HepG2 (cell line): Measurements from ENCODE around the gene TTLL12.

Experiments used
- EZH2 ChIP-seq: conservative IDR thresholded peaks from 2 replicates; pipeline ENCODE4 v1.6.1; 2012; ENCODE audit warnings: mild to moderate bottlenecking, low read depth, low read length, moderate library complexity
- FOSL2 ChIP-seq: sonication (generic); formaldehyde crosslinking; IDR thresholded peaks from 2 replicates; pipeline ENCODE4 v1.4.0; 2020; ENCODE audit warnings: missing genetic modification reagents
- ISL2 ChIP-seq: sonication (generic); formaldehyde crosslinking; IDR thresholded peaks from 2 replicates; pipeline ENCODE4 v1.5.0; 2020; ENCODE audit warnings: missing genetic modification reagents
- REST ChIP-seq, 2 experiments: IDR thresholded peaks; 2 replicates each; pipeline ENCODE4 v1.6.1; 2011 to 2012; ENCODE audit warnings: low read length in 2 of 2, borderline replicate concordance in 1 of 2, low read depth in 1 of 2, mild to moderate bottlenecking in 1 of 2, moderate library complexity in 1 of 2
- SCMH1 ChIP-seq: sonication (generic); formaldehyde crosslinking; IDR thresholded peaks from 2 replicates; pipeline ENCODE4 v1.9.0; 2021; ENCODE audit warnings: missing genetic modification reagents, mild to moderate bottlenecking, borderline replicate concordance
- SIX1 ChIP-seq: sonication (generic); formaldehyde crosslinking; IDR thresholded peaks from 2 replicates; pipeline ENCODE4 v1.4.0; 2020; ENCODE audit warnings: missing genetic modification reagents, borderline replicate concordance
- SKIL ChIP-seq: sonication (generic); formaldehyde crosslinking; IDR thresholded peaks from 2 replicates; pipeline ENCODE4 v1.8.0; 2022; ENCODE audit warnings: missing genetic modification reagents, mild to moderate bottlenecking, moderate library complexity, borderline replicate concordance
- SMAD1 ChIP-seq: sonication (generic); formaldehyde crosslinking; IDR thresholded peaks from 2 replicates; pipeline ENCODE4 v1.4.0; 2020; ENCODE audit warnings: missing genetic modification reagents, low read depth, mild to moderate bottlenecking, borderline replicate concordance
- SP2 ChIP-seq: sonication (generic); formaldehyde crosslinking; IDR thresholded peaks from 2 replicates; pipeline ENCODE4 v1.5.1; 2020; ENCODE audit warnings: mild to moderate bottlenecking, missing genetic modification reagents
- ZNF629 ChIP-seq: sonication (generic); formaldehyde crosslinking; conservative IDR thresholded peaks from 2 replicates; pipeline ENCODE4 v1.5.0; 2020; ENCODE audit warnings: missing genetic modification reagents
- TF ChIP-seq, protein P1 (sequence below), 2 experiments: fragments of 450-650 bp in 1 of 2; sonication (generic) in 1 of 2; formaldehyde crosslinking in 1 of 2; IDR thresholded peaks; 2 replicates each; pipeline versions ENCODE4 v1.6.1 to v1.8.0; 2016 to 2022; ENCODE audit warnings: antibody characterized with exemption in 1 of 2, mild to moderate bottlenecking in 1 of 2, missing genetic modification reagents in 1 of 2
- TF ChIP-seq, protein P2 (sequence below): conservative IDR thresholded peaks from 2 replicates; pipeline ENCODE4 v1.6.1; 2018; ENCODE audit warnings: missing genetic modification reagents

DNA sequence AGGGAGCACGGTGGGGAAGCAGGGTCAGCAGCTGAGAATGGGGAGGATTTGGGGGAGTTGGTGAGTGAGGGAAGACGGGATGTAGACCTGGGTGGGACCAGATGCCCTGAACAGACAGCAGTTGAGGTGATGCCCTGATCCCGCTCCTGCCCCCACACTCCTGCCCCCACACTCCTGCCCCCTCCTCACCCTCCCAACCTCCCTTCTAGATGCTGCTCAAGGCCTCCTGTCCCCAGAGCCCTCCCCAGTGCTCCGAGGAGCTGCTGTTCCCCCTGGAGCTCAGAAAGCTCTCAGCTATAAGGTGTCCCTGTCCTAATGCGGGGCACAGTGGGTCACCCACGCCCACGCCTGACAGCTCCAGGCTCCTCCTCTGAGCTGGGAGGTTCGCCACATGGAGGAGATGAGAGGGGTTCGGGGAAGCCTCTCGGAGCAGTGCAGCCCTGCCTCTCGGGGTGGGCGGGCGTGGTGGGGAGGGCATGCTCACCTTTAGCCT, 25.1 kb upstream of the TTLL12 start:
- TF ChIP-seq SP2 (CRISPR knock-in tag) = no peak
- TF ChIP-seq ISL2 = no peak
- no peak for TF ChIP-seq SMAD1 (CRISPR knock-in tag)
- TF ChIP-seq, protein P1, sequence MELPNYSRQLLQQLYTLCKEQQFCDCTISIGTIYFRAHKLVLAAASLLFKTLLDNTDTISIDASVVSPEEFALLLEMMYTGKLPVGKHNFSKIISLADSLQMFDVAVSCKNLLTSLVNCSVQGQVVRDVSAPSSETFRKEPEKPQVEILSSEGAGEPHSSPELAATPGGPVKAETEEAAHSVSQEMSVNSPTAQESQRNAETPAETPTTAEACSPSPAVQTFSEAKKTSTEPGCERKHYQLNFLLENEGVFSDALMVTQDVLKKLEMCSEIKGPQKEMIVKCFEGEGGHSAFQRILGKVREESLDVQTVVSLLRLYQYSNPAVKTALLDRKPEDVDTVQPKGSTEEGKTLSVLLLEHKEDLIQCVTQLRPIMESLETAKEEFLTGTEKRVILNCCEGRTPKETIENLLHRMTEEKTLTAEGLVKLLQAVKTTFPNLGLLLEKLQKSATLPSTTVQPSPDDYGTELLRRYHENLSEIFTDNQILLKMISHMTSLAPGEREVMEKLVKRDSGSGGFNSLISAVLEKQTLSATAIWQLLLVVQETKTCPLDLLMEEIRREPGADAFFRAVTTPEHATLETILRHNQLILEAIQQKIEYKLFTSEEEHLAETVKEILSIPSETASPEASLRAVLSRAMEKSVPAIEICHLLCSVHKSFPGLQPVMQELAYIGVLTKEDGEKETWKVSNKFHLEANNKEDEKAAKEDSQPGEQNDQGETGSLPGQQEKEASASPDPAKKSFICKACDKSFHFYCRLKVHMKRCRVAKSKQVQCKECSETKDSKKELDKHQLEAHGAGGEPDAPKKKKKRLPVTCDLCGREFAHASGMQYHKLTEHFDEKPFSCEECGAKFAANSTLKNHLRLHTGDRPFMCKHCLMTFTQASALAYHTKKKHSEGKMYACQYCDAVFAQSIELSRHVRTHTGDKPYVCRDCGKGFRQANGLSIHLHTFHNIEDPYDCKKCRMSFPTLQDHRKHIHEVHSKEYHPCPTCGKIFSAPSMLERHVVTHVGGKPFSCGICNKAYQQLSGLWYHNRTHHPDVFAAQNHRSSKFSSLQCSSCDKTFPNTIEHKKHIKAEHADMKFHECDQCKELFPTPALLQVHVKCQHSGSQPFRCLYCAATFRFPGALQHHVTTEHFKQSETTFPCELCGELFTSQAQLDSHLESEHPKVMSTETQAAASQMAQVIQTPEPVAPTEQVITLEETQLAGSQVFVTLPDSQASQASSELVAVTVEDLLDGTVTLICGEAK (IDR thresholded peaks at IDR 0.05) = no peak
- TF ChIP-seq, protein P1 (CRISPR knock-in tag; IDR thresholded peaks at IDR 0.05) = no peak
- TF ChIP-seq SIX1 (CRISPR knock-in tag) = no peak
- TF ChIP-seq, protein P2, sequence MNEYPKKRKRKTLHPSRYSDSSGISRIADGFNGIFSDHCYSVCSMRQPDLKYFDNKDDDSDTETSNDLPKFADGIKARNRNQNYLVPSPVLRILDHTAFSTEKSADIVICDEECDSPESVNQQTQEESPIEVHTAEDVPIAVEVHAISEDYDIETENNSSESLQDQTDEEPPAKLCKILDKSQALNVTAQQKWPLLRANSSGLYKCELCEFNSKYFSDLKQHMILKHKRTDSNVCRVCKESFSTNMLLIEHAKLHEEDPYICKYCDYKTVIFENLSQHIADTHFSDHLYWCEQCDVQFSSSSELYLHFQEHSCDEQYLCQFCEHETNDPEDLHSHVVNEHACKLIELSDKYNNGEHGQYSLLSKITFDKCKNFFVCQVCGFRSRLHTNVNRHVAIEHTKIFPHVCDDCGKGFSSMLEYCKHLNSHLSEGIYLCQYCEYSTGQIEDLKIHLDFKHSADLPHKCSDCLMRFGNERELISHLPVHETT (CRISPR knock-in tag) = no peak
- no peak for TF ChIP-seq SCMH1 (CRISPR knock-in tag)
- no peak for TF ChIP-seq ZNF629 (CRISPR knock-in tag)
- TF ChIP-seq EZH2 = no peak
- no peak for TF ChIP-seq SKIL (CRISPR knock-in tag)
- TF ChIP-seq REST (IDR thresholded peaks at IDR 0.05; ENCODE audit: borderline replicate concordance in 1 of 2, low read depth in 1 of 2, low read length in 2 of 2) = no peak
- TF ChIP-seq FOSL2 (CRISPR knock-in tag) = no peak
